SK-N-SH treated with all-trans-retinoic acid at 6 μM for 48 hours (cell line): ENCODE results near the gene METTL26.

ENCODE experiments used
- ARNTL ChIP-seq: fragments of 450-650 bp; formaldehyde crosslinking; IDR thresholded peaks from 2 replicates; pipeline ENCODE4 v1.5.0; 2020; ENCODE audit warnings: low read depth, mild to moderate bottlenecking, moderate library complexity, borderline replicate concordance
- BACH2 ChIP-seq: fragments of 250-450 bp; sonication (Bioruptor Pico); IDR thresholded peaks from 2 replicates; pipeline ENCODE4 v1.9.0; 2021; ENCODE audit warnings: mild to moderate bottlenecking, borderline replicate concordance
- CSDC2 ChIP-seq: fragments of 250-450 bp; sonication (Bioruptor Pico); IDR thresholded peaks from 2 replicates; pipeline ENCODE4 v1.5.0; 2020; ENCODE audit warnings: mild to moderate bottlenecking, moderate library complexity
- GLIS3 ChIP-seq: fragments of 250-450 bp; sonication (Bioruptor Pico); IDR thresholded peaks from 2 replicates; pipeline ENCODE4 v1.5.0; 2020; ENCODE audit warnings: mild to moderate bottlenecking, moderate library complexity
- SNAI2 ChIP-seq: fragments of 250-450 bp; sonication (Bioruptor Pico); IDR thresholded peaks from 2 replicates; pipeline ENCODE4 v1.5.0; 2020; ENCODE audit warnings: mild to moderate bottlenecking, moderate library complexity
- TCF4 ChIP-seq: fragments of 250-450 bp; sonication (Bioruptor Pico); IDR thresholded peaks from 2 replicates; pipeline ENCODE4 v1.8.0; 2021; ENCODE audit warnings: mild to moderate bottlenecking, moderate library complexity, borderline replicate concordance
- ZC3H10 ChIP-seq: fragments of 250-450 bp; sonication (Bioruptor Pico); IDR thresholded peaks from 2 replicates; pipeline ENCODE4 v1.5.1; 2021; ENCODE audit warnings: mild to moderate bottlenecking, moderate library complexity
- ZFP30 ChIP-seq: fragments of 450-650 bp; formaldehyde crosslinking; IDR thresholded peaks from 2 replicates; pipeline ENCODE4 v1.5.0; 2022; ENCODE audit warnings: mild to moderate bottlenecking, moderate library complexity
- ZNF565 ChIP-seq: fragments of 450-650 bp; formaldehyde crosslinking; conservative IDR thresholded peaks from 2 replicates; pipeline ENCODE4 v1.5.0; 2020; ENCODE audit warnings: low read depth, mild to moderate bottlenecking, moderate library complexity
- TF ChIP-seq, protein P1 (sequence below): fragments of 250-450 bp; sonication (Bioruptor Pico); IDR thresholded peaks from 2 replicates; pipeline ENCODE4 v1.5.0; 2020; ENCODE audit warnings: mild to moderate bottlenecking, moderate library complexity
- TF ChIP-seq, protein P2 (sequence below): fragments of 250-450 bp; sonication (Bioruptor Pico); IDR thresholded peaks from 2 replicates; pipeline ENCODE4 v1.8.0; 2021; ENCODE audit warnings: low read depth, mild to moderate bottlenecking, moderate library complexity, borderline replicate concordance

DNA sequence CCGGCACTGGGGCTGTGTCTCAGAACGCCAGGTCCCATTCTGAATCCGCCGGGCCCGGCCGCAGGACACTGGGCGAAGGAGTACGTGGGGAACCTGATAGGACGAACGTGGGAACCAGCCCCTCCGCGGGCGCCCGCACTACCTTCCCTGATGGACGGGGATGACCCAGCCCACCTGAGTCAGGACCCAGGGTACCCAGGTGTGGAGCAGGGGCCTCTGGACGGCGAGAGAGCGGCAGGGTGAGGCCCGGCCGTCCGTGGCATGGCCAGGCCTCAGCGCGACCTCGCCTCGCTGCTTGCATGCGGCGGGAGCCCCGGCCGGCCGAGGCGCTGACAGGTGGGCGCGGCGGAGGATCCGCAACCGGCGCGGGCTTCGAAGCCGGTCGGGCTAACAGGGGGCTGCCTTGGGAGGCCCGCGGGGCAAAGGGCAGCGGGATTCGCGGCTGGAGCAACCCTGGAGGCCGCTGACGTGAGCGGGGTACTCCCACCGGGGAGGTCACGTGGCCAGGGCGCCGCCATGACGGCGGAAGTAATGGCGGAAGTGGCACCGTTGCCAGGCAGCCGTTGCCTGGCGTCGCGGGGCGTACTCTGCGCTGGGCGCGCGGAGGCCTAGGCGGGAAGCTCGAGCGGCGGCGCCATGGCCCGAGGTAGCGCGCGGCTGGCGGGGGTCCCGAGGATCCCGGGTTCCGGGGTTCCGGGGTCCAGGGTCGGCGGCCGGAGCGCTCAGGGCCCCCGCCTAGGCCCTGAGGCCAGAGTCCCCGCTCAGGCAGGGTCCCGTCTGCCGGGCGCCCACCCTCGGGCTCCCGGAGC is 12.9 kb upstream of the METTL26 start, which contains the start of gene WDR90:
- TF ChIP-seq ARNTL (no peak), SNAI2 (CRISPR knock-in tag) (0 out of 2 replicates have a peak, but pooled peaks have one; percentile 43), TCF4 (no peak), GLIS3 (CRISPR knock-in tag) (peak; percentile 6; the same call in 1 of the 2 replicates), BACH2 (CRISPR knock-in tag) (no peak), ZNF565 (CRISPR knock-in tag) (no peak; the same call in 1 of the 2 replicates), ZFP30 (CRISPR knock-in tag) (no peak), ZC3H10 (no peak), CSDC2 (CRISPR knock-in tag) (peak; percentile 74; the same call in 1 of the 2 replicates)
- TF ChIP-seq, protein P1, sequence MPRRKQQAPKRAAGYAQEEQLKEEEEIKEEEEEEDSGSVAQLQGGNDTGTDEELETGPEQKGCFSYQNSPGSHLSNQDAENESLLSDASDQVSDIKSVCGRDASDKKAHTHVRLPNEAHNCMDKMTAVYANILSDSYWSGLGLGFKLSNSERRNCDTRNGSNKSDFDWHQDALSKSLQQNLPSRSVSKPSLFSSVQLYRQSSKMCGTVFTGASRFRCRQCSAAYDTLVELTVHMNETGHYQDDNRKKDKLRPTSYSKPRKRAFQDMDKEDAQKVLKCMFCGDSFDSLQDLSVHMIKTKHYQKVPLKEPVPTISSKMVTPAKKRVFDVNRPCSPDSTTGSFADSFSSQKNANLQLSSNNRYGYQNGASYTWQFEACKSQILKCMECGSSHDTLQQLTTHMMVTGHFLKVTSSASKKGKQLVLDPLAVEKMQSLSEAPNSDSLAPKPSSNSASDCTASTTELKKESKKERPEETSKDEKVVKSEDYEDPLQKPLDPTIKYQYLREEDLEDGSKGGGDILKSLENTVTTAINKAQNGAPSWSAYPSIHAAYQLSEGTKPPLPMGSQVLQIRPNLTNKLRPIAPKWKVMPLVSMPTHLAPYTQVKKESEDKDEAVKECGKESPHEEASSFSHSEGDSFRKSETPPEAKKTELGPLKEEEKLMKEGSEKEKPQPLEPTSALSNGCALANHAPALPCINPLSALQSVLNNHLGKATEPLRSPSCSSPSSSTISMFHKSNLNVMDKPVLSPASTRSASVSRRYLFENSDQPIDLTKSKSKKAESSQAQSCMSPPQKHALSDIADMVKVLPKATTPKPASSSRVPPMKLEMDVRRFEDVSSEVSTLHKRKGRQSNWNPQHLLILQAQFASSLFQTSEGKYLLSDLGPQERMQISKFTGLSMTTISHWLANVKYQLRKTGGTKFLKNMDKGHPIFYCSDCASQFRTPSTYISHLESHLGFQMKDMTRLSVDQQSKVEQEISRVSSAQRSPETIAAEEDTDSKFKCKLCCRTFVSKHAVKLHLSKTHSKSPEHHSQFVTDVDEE = no peak
- TF ChIP-seq, protein P2, sequence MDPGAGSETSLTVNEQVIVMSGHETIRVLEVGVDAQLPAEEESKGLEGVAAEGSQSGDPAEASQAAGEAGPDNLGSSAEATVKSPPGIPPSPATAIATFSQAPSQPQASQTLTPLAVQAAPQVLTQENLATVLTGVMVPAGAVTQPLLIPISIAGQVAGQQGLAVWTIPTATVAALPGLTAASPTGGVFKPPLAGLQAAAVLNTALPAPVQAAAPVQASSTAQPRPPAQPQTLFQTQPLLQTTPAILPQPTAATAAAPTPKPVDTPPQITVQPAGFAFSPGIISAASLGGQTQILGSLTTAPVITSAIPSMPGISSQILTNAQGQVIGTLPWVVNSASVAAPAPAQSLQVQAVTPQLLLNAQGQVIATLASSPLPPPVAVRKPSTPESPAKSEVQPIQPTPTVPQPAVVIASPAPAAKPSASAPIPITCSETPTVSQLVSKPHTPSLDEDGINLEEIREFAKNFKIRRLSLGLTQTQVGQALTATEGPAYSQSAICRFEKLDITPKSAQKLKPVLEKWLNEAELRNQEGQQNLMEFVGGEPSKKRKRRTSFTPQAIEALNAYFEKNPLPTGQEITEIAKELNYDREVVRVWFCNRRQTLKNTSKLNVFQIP (CRISPR knock-in tag) = no peak
